Renal cortical epithelial cell (primary cell): ENCODE results near the gene HRCT1. TPM values are rescaled to one million over a fixed set of nuclear protein-coding genes. Genes with fewer than 3 reads are reported as not detected.
"Not testable (repeated sequence)": the region's sequence is repeated elsewhere in the genome, so short reads cannot be mapped to it uniquely, and the experiment has no call there.

Experiments used
- DNase-seq: peaks from one replicate; pipeline ENCODE4 v3.0.0-alpha.2; 2011; ENCODE audit warnings: low read depth
- total RNA-seq: library from RNA; depleted of rRNA; stranded (reverse); fragments of >200 nt; gene quantifications from 2 replicates; pipeline ENCODE4 v1.2.3, GENCODE V29; 2014

HRCT1 gene
- total RNA-seq, 1 donor from 2014 or later, result 0.45 TPM

- no peak for DNase-seq
Observed at GRCh38 chr9:35896570-35896969, 9.4 kb upstream of the HRCT1 start.

GRCh38 chr9:35897376-35898099 is 8.5 kb upstream of the HRCT1 start:
- DNase-seq, result not testable (repeated sequence)

- no peak for DNase-seq
Observed at GRCh38 chr9:35898337-35898736, 7.7 kb upstream of the HRCT1 start.

GRCh38 chr9:35899021-35899420 is 7.0 kb upstream of the HRCT1 start:
- DNase-seq, result peak; percentile 62

- peak; percentile 76 for DNase-seq
Observed at GRCh38 chr9:35903049-35903448, 3.0 kb upstream of the HRCT1 start.

GRCh38 chr9:35904338-35904737 is 1.7 kb upstream of the HRCT1 start:
- no peak for DNase-seq

- peak; percentile 54 for DNase-seq
Observed at GRCh38 chr9:35905051-35905781, 786 bp upstream of the HRCT1 start.

- peak; percentile 80 for DNase-seq
Observed at GRCh38 chr9:35906923-35907699, 1.1 kb downstream of the HRCT1 start.

- peak; percentile 96 for DNase-seq
Observed at GRCh38 chr9:35907711-35908503, 1.9 kb downstream of the HRCT1 start.

- DNase-seq, result no peak
Observed at GRCh38 chr9:35908504-35909125, 2.6 kb downstream of the HRCT1 start.

GRCh38 chr9:35909274-35909673 is 3.3 kb downstream of the HRCT1 start, which contains the start of gene SPAAR:
TSS of gene SPAAR (plus strand) at chr9:35909490. CDS start at chr9:35910464, 974 bp downstream.
- no peak for DNase-seq

GRCh38 chr9:35909687-35910612 is 3.9 kb downstream of the HRCT1 start:
- no peak for DNase-seq

GRCh38 chr9:35910613-35911359 is 4.8 kb downstream of the HRCT1 start:
- peak; percentile 68 for DNase-seq

- no peak for DNase-seq
Observed at GRCh38 chr9:35911690-35912089, 5.7 kb downstream of the HRCT1 start.

GRCh38 chr9:35912791-35913400 is 6.9 kb downstream of the HRCT1 start:
- DNase-seq, result no peak

- not testable (repeated sequence) for DNase-seq
Observed at GRCh38 chr9:35913429-35913828, 7.4 kb downstream of the HRCT1 start.

GRCh38 chr9:35914301-35914807 is 8.4 kb downstream of the HRCT1 start:
- no peak for DNase-seq

GRCh38 chr9:35915681-35916294 is 9.8 kb downstream of the HRCT1 start:
- no peak for DNase-seq
